K562 (cell line): ENCODE results near the gene KPNA4. TPM values are rescaled to one million over a fixed set of nuclear protein-coding genes. Genes with fewer than 3 reads are reported as not detected.
A peak's percentile ranks its signal among the peaks of the same experiment; 100 is the strongest.

ENCODE experiments used
- DPF2 ChIP-seq: fragments of 450-650 bp; IDR thresholded peaks from 2 replicates; pipeline ENCODE4 v1.6.1; 2016
- ELF1 ChIP-seq: fragments of 200-800 bp; sonication (Bioruptor generic); IDR thresholded peaks from 2 replicates; pipeline ENCODE4 v1.6.1; 2016; ENCODE audit warnings: missing genetic modification characterization, missing compliant biosample characterization
- FOS ChIP-seq: IDR thresholded peaks from 3 replicates; pipeline ENCODE4 v1.6.1; 2011; ENCODE audit not compliant: insufficient read length; ENCODE audit errors: extremely low read depth
- HLTF ChIP-seq: fragments of 450-650 bp; IDR thresholded peaks from 2 replicates; pipeline ENCODE4 v1.6.1; 2016
- MAFF ChIP-seq: IDR thresholded peaks from 2 replicates; pipeline ENCODE4 v1.6.1; 2012; ENCODE audit warnings: low read length, improper control_type of control experiment
- NCOA1 ChIP-seq: fragments of 450-650 bp; IDR thresholded peaks from 2 replicates; pipeline ENCODE4 v1.6.1; 2016; ENCODE audit warnings: low read depth
- SIN3A ChIP-seq, 2 experiments: fragments of 150-350 bp in 1 of 2; IDR thresholded peaks; 2 replicates each; pipeline ENCODE4 v1.6.1; 2011 to 2016; ENCODE audit warnings: borderline replicate concordance in 2 of 2, low read depth in 2 of 2, low read length in 2 of 2, mild to moderate bottlenecking in 2 of 2, moderate library complexity in 2 of 2; ENCODE audit not compliant: control insufficient read depth in 1 of 2
- SMARCE1 ChIP-seq: fragments of 450-650 bp; IDR thresholded peaks from 2 replicates; pipeline ENCODE4 v1.7.1; 2016; ENCODE audit warnings: mild to moderate bottlenecking
- TAL1 ChIP-seq: fragments of 450-650 bp; IDR thresholded peaks from 2 replicates; pipeline ENCODE4 v1.6.1; 2016; ENCODE audit warnings: mild to moderate bottlenecking
- ZNF707 ChIP-seq: fragments of 250-450 bp; sonication (Bioruptor Pico); conservative IDR thresholded peaks from 2 replicates; pipeline ENCODE4 v1.8.0; 2022; ENCODE audit warnings: inconsistent platforms, mild to moderate bottlenecking, moderate library complexity
- polyA plus RNA-seq, 8 experiments: library from polyadenylated mRNA; depleted of rRNA in 4 of 8; stranded (reverse) in 5 of 8; unstranded in 3 of 8; fragments of >200 nt; fragmentation: Nextera tagmentation in 2 of 8; fragmentation: Illumina TruSeq in 1 of 8; extraction: Ambion mirVana in 2 of 8; extraction: Trizol in 1 of 8; gene quantifications; 2 replicates each; pipeline versions ENCODE4 v1.2.1 to v1.2.3, GENCODE V29; 2011 to 2014; ENCODE audit warnings: inconsistent platforms in 1 of 8, missing spikeins in 1 of 8
- total RNA-seq, 7 experiments: library from RNA; depleted of rRNA in 6 of 7; stranded (reverse); fragments of >200 nt in 6 of 7; fragmentation: Illumina TruSeq in 2 of 7; extraction: Trizol in 2 of 7; gene quantifications; 2 replicates each; pipeline versions ENCODE4 v1.2.1 to v1.2.3, GENCODE V29; 2011 to 2021; ENCODE audit warnings: low replicate concordance in 1 of 7
- TF ChIP-seq, protein P1 (sequence below): fragments of 250-450 bp; sonication (Bioruptor Pico); IDR thresholded peaks from 2 replicates; pipeline ENCODE4 v1.4.0; 2020; ENCODE audit warnings: mild to moderate bottlenecking
- TF ChIP-seq, protein P2 (sequence below): fragments of 200-800 bp; sonication (Bioruptor generic); IDR thresholded peaks from 2 replicates; pipeline ENCODE4 v1.6.1; 2017; ENCODE audit warnings: missing genetic modification characterization, missing compliant biosample characterization
- TF ChIP-seq, protein P3 (sequence below): sonication (generic); formaldehyde crosslinking; IDR thresholded peaks from 2 replicates; pipeline ENCODE4 v1.8.0; 2022; ENCODE audit warnings: mild to moderate bottlenecking, missing genetic modification reagents
- TF ChIP-seq, protein P4 (sequence below), 3 experiments: fragments of 200-800 bp in 1 of 3; sonication (Bioruptor generic) in 1 of 3; sonication (generic) in 1 of 3; formaldehyde crosslinking in 1 of 3; IDR thresholded peaks; 2 replicates each; pipeline versions ENCODE4 v1.6.1 to v1.8.0; 2016 to 2022; ENCODE audit warnings: mild to moderate bottlenecking in 2 of 3, missing compliant biosample characterization in 2 of 3, missing genetic modification characterization in 2 of 3, missing genetic modification reagents in 1 of 3
- TF ChIP-seq, protein P5 (sequence below): fragments of 250-450 bp; sonication (Bioruptor Pico); IDR thresholded peaks from 2 replicates; pipeline ENCODE4 v1.8.0; 2021; ENCODE audit warnings: borderline replicate concordance, mild to moderate bottlenecking, moderate library complexity; ENCODE audit not compliant: poor library complexity, severe bottlenecking
- TF ChIP-seq, protein P6 (sequence below), 2 experiments: IDR thresholded peaks; 2 replicates each; pipeline ENCODE4 v1.6.1; 2012; ENCODE audit warnings: improper control_type of control experiment in 2 of 2, low read depth in 2 of 2, low read length in 2 of 2, borderline replicate concordance in 1 of 2

Gene KPNA4
- total and polyA plus RNA-seq, 9 of the 15 experiments (the other 6 are each of a cell fraction or from before 2014, with no cell fraction given), result 13.9 to 66.6 (median 34.5) TPM

DNA sequence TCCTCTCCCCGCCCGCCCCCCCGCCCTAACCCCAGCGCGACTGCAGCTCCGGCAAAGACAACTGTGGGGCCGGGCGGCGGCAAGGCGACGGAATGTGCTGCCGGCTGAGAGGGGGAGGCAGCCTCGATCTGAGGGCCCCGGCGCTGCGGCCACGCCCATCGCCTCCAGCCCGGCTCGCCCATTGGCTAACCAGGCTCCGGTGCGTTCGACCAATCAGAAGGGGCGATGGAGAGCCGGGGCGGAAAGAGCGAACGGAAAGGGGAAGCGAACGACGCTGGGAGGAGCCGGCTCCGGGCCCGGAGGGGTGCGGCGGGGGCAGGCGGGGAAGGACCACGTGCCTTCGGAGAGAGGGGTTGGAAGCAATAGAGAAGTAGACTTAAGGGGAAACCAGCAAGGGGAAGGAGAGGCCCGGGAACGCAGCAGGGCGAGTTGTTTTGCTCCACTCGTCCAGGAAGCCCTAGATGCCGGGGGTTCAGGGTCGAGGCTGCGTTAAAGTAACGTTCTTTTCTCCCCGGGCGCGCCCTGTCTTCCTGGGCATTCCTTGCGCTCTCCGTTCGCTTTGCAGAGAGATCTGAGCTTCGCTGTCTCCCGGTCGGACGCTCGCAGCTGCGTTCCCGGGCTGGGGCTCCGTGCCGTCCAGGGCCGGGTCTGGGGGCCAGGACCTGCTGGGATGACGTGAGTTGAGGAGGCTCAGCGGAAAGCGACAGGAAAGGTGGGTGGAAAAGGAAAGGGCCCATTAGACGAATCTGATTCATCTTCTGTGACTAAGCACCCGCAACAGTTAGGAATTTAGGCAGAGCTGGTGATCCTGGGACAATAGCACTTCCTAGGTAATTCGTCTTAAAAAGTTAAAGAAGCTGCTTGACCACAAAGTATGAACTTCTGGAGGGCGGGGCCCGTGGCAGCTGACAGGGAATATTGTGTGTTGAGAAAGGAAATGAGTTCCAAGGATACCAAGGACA is at the start of gene KPNA4 (continued):
- TF ChIP-seq, protein P1, sequence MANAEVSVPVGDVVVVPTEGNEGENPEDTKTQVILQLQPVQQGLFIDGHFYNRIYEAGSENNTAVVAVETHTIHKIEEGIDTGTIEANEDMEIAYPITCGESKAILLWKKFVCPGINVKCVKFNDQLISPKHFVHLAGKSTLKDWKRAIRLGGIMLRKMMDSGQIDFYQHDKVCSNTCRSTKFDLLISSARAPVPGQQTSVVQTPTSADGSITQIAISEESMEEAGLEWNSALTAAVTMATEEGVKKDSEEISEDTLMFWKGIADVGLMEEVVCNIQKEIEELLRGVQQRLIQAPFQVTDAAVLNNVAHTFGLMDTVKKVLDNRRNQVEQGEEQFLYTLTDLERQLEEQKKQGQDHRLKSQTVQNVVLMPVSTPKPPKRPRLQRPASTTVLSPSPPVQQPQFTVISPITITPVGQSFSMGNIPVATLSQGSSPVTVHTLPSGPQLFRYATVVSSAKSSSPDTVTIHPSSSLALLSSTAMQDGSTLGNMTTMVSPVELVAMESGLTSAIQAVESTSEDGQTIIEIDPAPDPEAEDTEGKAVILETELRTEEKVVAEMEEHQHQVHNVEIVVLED (CRISPR knock-in tag), result peak; percentile 31; the same call in 1 of the 2 replicates
- TF ChIP-seq TAL1 (no peak), SIN3A (IDR thresholded peaks at IDR 0.05; ENCODE audit: borderline replicate concordance in 2 of 2, control insufficient read depth in 1 of 2, low read depth in 2 of 2, low read length in 2 of 2) (peak; percentile 52 to 84; a peak in 2 of 4 replicates), SMARCE1 (peak; percentile 63; the same call in 1 of the 2 replicates), ELF1 (peak; percentile 79), MAFF (no peak), NCOA1 (peak; percentile 25; the same call in 1 of the 2 replicates), FOS (peak; percentile 79), DPF2 (peak; percentile 62), ZNF707 (CRISPR knock-in tag) (no peak), HLTF (peak; percentile 88)
- TF ChIP-seq, protein P2, sequence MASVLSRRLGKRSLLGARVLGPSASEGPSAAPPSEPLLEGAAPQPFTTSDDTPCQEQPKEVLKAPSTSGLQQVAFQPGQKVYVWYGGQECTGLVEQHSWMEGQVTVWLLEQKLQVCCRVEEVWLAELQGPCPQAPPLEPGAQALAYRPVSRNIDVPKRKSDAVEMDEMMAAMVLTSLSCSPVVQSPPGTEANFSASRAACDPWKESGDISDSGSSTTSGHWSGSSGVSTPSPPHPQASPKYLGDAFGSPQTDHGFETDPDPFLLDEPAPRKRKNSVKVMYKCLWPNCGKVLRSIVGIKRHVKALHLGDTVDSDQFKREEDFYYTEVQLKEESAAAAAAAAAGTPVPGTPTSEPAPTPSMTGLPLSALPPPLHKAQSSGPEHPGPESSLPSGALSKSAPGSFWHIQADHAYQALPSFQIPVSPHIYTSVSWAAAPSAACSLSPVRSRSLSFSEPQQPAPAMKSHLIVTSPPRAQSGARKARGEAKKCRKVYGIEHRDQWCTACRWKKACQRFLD (CRISPR knock-in tag), result 0 out of 2 replicates have a peak, but pooled peaks have one; percentile 67
- TF ChIP-seq, protein P3, sequence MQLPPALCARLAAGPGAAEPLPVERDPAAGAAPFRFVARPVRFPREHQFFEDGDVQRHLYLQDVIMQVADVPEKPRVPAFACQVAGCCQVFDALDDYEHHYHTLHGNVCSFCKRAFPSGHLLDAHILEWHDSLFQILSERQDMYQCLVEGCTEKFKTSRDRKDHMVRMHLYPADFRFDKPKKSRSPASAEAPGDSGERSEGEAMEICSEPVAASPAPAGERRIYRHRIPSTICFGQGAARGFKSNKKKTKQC (CRISPR knock-in tag), result 0 out of 2 replicates have a peak, but pooled peaks have one; percentile 61
- TF ChIP-seq, protein P4, sequence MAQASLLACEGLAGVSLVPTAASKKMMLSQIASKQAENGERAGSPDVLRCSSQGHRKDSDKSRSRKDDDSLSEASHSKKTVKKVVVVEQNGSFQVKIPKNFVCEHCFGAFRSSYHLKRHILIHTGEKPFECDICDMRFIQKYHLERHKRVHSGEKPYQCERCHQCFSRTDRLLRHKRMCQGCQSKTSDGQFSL (CRISPR knock-in tag; IDR thresholded peaks at IDR 0.05), result 0 out of 2 replicates have a peak, but pooled peaks have one; percentile 1
- TF ChIP-seq, protein P4 (tag; IDR thresholded peaks at IDR 0.05), result no peak
- TF ChIP-seq, protein P5, sequence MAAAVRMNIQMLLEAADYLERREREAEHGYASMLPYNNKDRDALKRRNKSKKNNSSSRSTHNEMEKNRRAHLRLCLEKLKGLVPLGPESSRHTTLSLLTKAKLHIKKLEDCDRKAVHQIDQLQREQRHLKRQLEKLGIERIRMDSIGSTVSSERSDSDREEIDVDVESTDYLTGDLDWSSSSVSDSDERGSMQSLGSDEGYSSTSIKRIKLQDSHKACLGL, result peak; percentile 61
- TF ChIP-seq, protein P6, sequence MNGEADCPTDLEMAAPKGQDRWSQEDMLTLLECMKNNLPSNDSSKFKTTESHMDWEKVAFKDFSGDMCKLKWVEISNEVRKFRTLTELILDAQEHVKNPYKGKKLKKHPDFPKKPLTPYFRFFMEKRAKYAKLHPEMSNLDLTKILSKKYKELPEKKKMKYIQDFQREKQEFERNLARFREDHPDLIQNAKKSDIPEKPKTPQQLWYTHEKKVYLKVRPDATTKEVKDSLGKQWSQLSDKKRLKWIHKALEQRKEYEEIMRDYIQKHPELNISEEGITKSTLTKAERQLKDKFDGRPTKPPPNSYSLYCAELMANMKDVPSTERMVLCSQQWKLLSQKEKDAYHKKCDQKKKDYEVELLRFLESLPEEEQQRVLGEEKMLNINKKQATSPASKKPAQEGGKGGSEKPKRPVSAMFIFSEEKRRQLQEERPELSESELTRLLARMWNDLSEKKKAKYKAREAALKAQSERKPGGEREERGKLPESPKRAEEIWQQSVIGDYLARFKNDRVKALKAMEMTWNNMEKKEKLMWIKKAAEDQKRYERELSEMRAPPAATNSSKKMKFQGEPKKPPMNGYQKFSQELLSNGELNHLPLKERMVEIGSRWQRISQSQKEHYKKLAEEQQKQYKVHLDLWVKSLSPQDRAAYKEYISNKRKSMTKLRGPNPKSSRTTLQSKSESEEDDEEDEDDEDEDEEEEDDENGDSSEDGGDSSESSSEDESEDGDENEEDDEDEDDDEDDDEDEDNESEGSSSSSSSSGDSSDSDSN (IDR thresholded peaks at IDR 0.05; ENCODE audit: borderline replicate concordance in 1 of 2, low read depth in 2 of 2, low read length in 2 of 2), result 0 out of 4 replicates have a peak, but pooled peaks of 1 of the 2 experiments have one; percentile 71
